Measurements from ENCODE around the gene UGT2B15. TPM values are rescaled to one million over a fixed set of nuclear protein-coding genes. Genes with fewer than 3 reads are reported as not detected.
"Not testable (repeated sequence)": the region's sequence is repeated elsewhere in the genome, so short reads cannot be mapped to it uniquely, and the experiment has no call there.

UGT2B15 gene
- total RNA-seq = not detected

- POLR2A ChIA-PET, CTCF ChIA-PET: not testable (repeated sequence)
Measured at GRCh38 chr4:68670479-68670939, at the start of gene UGT2B15. TSS of gene UGT2B15 (minus strand) at chr4:68670652. CDS start at chr4:68670618, 34 bp downstream.

- ChIA-PET POLR2A (no interaction called here), CTCF (no interaction called here)
Measured at GRCh38 chr4:68719075-68719473, 48.6 kb upstream of the UGT2B15 start.

GRCh38 chr4:68718447-68719074 lies 48.1 kb upstream of the UGT2B15 start:
- CTCF ChIA-PET = no interaction called here
- POLR2A ChIA-PET = no interaction called here

- ChIA-PET POLR2A (no interaction called here), CTCF (no interaction called here)
Measured at GRCh38 chr4:68717999-68718398, 47.5 kb upstream of the UGT2B15 start.

- CTCF ChIA-PET = no interaction called here
- POLR2A ChIA-PET = no interaction called here
Measured at GRCh38 chr4:68714400-68714799, 43.9 kb upstream of the UGT2B15 start.

GRCh38 chr4:68712207-68712606 lies 41.8 kb upstream of the UGT2B15 start:
- ChIA-PET POLR2A (no interaction called here), CTCF (no interaction called here)

- CTCF ChIA-PET = no interaction called here
- POLR2A ChIA-PET = no interaction called here
Measured at GRCh38 chr4:68708566-68708965, 38.1 kb upstream of the UGT2B15 start.

GRCh38 chr4:68703168-68703567 lies 32.7 kb upstream of the UGT2B15 start:
- POLR2A ChIA-PET, CTCF ChIA-PET: not testable (repeated sequence)

- POLR2A ChIA-PET = no interaction called here
- CTCF ChIA-PET = no interaction called here
Measured at GRCh38 chr4:68700152-68700551, 29.7 kb upstream of the UGT2B15 start.

- ChIA-PET CTCF (no interaction called here), POLR2A (no interaction called here)
Measured at GRCh38 chr4:68693325-68694075, 23.0 kb upstream of the UGT2B15 start.

- ChIA-PET POLR2A (no interaction called here), CTCF (no interaction called here)
Measured at GRCh38 chr4:68691186-68691585, 20.7 kb upstream of the UGT2B15 start.

GRCh38 chr4:68683034-68683433 lies 12.6 kb upstream of the UGT2B15 start:
- CTCF ChIA-PET = no interaction called here
- POLR2A ChIA-PET = no interaction called here

GRCh38 chr4:68681298-68681697 lies 10.8 kb upstream of the UGT2B15 start:
- CTCF ChIA-PET, POLR2A ChIA-PET: not testable (repeated sequence)

- CTCF ChIA-PET = interaction anchor here (0.6 kb wide), 1 partner anchor 259 kb away, joined by 3 read pairs; no protein-coding TSS in a partner anchor
- POLR2A ChIA-PET = no interaction called here
Measured at GRCh38 chr4:68673143-68673542, 2.7 kb upstream of the UGT2B15 start.

- CTCF ChIA-PET, POLR2A ChIA-PET: not testable (repeated sequence)
Measured at GRCh38 chr4:68671217-68671616, 765 bp upstream of the UGT2B15 start.

GRCh38 chr4:68668537-68669163 lies 1.8 kb downstream of the UGT2B15 start:
- CTCF ChIA-PET, POLR2A ChIA-PET: not testable (repeated sequence)

GRCh38 chr4:68667551-68667950 lies 2.9 kb downstream of the UGT2B15 start:
- POLR2A ChIA-PET, CTCF ChIA-PET: not testable (repeated sequence)

- CTCF ChIA-PET, POLR2A ChIA-PET: not testable (repeated sequence)
Measured at GRCh38 chr4:68664721-68665120, 5.7 kb downstream of the UGT2B15 start.

- CTCF ChIA-PET, POLR2A ChIA-PET: not testable (repeated sequence)
Measured at GRCh38 chr4:68662836-68663574, 7.4 kb downstream of the UGT2B15 start.

GRCh38 chr4:68658672-68659071 lies 11.8 kb downstream of the UGT2B15 start:
- CTCF ChIA-PET = no interaction called here

More at GRCh38 chr4:68658672-68659071, 11.8 kb downstream of the UGT2B15 start:
- POLR2A ChIA-PET = no interaction called here
